SK-N-SH treated with all-trans-retinoic acid at 6 μM for 48 hours (cell line): ENCODE results near the gene UNKL.
"Not testable (repeated sequence)": the region's sequence is repeated elsewhere in the genome, so short reads cannot be mapped to it uniquely, and the experiment has no call there.

ENCODE experiments used
- ATAC-seq: fragments of 200-7000 bp; cut with Tn5 transposase; 3 replicates; pipeline ENCODE4 v1.9.1; 2020; ENCODE audit warnings: mild to moderate bottlenecking, moderate library complexity
- ARNTL ChIP-seq: fragments of 450-650 bp; formaldehyde crosslinking; IDR thresholded peaks from 2 replicates; pipeline ENCODE4 v1.5.0; 2020; ENCODE audit warnings: low read depth, mild to moderate bottlenecking, moderate library complexity, borderline replicate concordance
- CSDC2 ChIP-seq: fragments of 250-450 bp; sonication (Bioruptor Pico); IDR thresholded peaks from 2 replicates; pipeline ENCODE4 v1.5.0; 2020; ENCODE audit warnings: mild to moderate bottlenecking, moderate library complexity
- GLIS3 ChIP-seq: fragments of 250-450 bp; sonication (Bioruptor Pico); IDR thresholded peaks from 2 replicates; pipeline ENCODE4 v1.5.0; 2020; ENCODE audit warnings: mild to moderate bottlenecking, moderate library complexity
- OSR1 ChIP-seq: fragments of 250-450 bp; sonication (Bioruptor Pico); IDR thresholded peaks from 2 replicates; pipeline ENCODE4 v1.8.0; 2022; ENCODE audit warnings: moderate library complexity, mild to moderate bottlenecking, inconsistent platforms
- PPARA ChIP-seq: fragments of 250-450 bp; sonication (Bioruptor Pico); IDR thresholded peaks from 2 replicates; pipeline ENCODE4 v1.5.0; 2020; ENCODE audit warnings: mild to moderate bottlenecking, borderline replicate concordance
- RARB ChIP-seq: fragments of 250-450 bp; sonication (Bioruptor Pico); IDR thresholded peaks from 2 replicates; pipeline ENCODE4 v1.8.0; 2021; ENCODE audit warnings: mild to moderate bottlenecking, moderate library complexity
- SNAI2 ChIP-seq: fragments of 250-450 bp; sonication (Bioruptor Pico); IDR thresholded peaks from 2 replicates; pipeline ENCODE4 v1.5.0; 2020; ENCODE audit warnings: mild to moderate bottlenecking, moderate library complexity
- TCF4 ChIP-seq: fragments of 250-450 bp; sonication (Bioruptor Pico); IDR thresholded peaks from 2 replicates; pipeline ENCODE4 v1.8.0; 2021; ENCODE audit warnings: mild to moderate bottlenecking, moderate library complexity, borderline replicate concordance
- ZC3H10 ChIP-seq: fragments of 250-450 bp; sonication (Bioruptor Pico); IDR thresholded peaks from 2 replicates; pipeline ENCODE4 v1.5.1; 2021; ENCODE audit warnings: mild to moderate bottlenecking, moderate library complexity
- ZFP3 ChIP-seq: fragments of 250-450 bp; sonication (Bioruptor Pico); IDR thresholded peaks from 2 replicates; pipeline ENCODE4 v1.5.0; 2020; ENCODE audit warnings: mild to moderate bottlenecking, moderate library complexity
- ZFP30 ChIP-seq: fragments of 450-650 bp; formaldehyde crosslinking; IDR thresholded peaks from 2 replicates; pipeline ENCODE4 v1.5.0; 2022; ENCODE audit warnings: mild to moderate bottlenecking, moderate library complexity
- ZNF565 ChIP-seq: fragments of 450-650 bp; formaldehyde crosslinking; conservative IDR thresholded peaks from 2 replicates; pipeline ENCODE4 v1.5.0; 2020; ENCODE audit warnings: low read depth, mild to moderate bottlenecking, moderate library complexity
- ZNF70 ChIP-seq: fragments of 450-650 bp; formaldehyde crosslinking; IDR thresholded peaks from 2 replicates; pipeline ENCODE4 v1.5.0; 2020; ENCODE audit warnings: mild to moderate bottlenecking, moderate library complexity
- ZNF8 ChIP-seq: fragments of 450-650 bp; formaldehyde crosslinking; IDR thresholded peaks from 2 replicates; pipeline ENCODE4 v1.5.0; 2020; ENCODE audit warnings: mild to moderate bottlenecking, moderate library complexity
- TF ChIP-seq, protein P1 (sequence below): fragments of 250-450 bp; sonication (Bioruptor Pico); IDR thresholded peaks from 2 replicates; pipeline ENCODE4 v1.8.0; 2020; ENCODE audit warnings: mild to moderate bottlenecking, moderate library complexity, borderline replicate concordance
- TF ChIP-seq, protein P2 (sequence below): fragments of 250-450 bp; sonication (Bioruptor Pico); IDR thresholded peaks from 2 replicates; pipeline ENCODE4 v1.5.1; 2021; ENCODE audit warnings: mild to moderate bottlenecking, moderate library complexity
- TF ChIP-seq, protein P3 (sequence below): fragments of 250-450 bp; sonication (Bioruptor Pico); IDR thresholded peaks from 2 replicates; pipeline ENCODE4 v1.5.1; 2020; ENCODE audit warnings: low read depth, mild to moderate bottlenecking, moderate library complexity
- TF ChIP-seq, protein P4 (sequence below): fragments of 250-450 bp; sonication (Bioruptor Pico); IDR thresholded peaks from 2 replicates; pipeline ENCODE4 v1.5.0; 2020; ENCODE audit warnings: mild to moderate bottlenecking, moderate library complexity

UNKL gene

DNA sequence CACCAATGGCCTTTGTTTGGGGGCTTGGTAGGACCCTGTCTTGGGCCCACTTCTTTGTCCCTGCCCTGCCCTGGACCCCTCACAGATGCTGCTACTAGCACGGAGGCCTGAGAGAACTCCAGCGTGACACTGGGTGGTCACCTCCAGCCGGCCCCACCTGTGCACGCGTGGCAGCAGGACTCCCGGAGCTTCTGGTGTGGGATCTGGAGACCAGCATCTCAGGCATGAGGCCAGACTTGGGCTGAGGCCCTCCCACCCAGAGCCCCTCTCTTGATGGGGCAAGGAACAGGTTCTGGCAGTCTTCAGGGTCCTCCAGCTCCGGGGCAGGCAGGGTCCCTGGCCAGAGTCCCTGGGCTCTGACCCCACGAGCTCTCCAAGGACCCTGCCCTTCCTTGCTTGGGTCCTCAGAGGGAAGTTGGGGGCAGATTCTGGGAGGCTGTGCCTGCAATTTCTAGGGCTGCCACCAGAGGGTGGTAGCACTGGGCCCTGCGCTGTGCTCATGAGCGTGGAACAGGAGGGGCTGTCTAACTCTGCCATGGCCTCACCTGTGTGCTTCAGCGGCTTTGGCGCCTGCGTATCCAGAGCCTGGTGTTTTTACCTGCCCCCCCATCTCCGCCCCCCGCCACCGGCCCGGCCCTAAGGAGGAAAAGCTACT lies 84.1 kb downstream of the UNKL start:
- TF ChIP-seq ZNF70 (CRISPR knock-in tag) (no peak), ZC3H10 (CRISPR knock-in tag) (no peak)

DNA sequence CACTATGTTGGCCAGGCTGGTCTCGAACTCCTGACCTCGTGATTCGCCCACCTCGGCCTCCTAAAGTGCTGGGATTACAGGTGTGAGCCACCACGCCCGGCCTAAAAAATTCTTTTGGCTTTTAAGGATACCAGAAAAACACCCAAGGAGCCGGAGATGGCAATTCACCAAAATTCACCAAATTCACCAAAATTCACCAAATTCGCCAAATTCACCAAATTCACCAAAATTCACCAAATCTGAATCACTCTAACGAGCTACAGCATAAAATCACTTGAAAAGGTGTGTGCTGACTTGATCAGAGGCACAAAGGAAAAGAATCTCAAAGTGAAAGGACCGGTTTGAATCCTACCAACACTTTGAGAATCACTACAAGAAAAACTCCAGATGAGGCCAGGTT lies 85.5 kb downstream of the UNKL start:
- not testable (repeated sequence) for ATAC-seq

More for the DNA sequence above, 84.1 kb downstream of the UNKL start:
- no peak for ATAC-seq

DNA sequence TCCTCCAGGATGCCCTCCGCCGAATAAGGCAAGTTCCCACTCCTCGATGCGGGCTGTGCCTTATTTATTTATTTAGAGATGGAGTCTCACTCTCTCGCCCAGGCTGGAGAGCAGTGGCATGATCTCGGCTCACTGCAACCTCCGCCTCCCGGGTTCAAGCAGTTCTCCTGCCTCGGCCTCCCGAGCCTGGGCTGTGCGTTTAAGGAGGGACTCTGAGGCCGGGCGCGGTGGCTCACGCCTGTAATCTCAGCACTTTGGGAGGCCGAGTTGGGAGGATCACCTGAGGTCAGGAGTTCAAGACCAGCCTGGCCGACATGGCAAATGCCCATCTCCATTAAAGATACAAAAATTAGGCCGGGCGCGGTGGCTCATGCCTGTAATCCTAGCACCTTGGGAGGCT lies 86.4 kb downstream of the UNKL start:
- ATAC-seq = not testable (repeated sequence)

DNA sequence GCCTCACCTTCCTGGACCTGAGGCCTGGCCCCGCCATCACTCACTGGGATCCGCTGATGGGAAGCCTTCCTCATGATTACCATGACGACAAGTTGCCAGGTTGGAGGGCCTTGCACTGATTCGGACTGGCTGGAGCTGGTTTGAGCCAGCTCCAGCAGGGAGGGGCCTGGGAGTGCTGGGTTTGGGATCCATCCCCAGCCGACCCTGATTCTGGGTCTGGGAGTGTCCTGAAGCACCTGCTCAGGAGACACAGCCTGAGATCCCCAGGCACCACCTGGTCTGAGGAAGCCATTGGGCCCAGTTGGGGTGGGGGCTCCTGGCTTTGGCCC lies 86.9 kb downstream of the UNKL start:
- TF ChIP-seq GLIS3 (CRISPR knock-in tag) (no peak), ZNF8 (CRISPR knock-in tag) (no peak), ZNF565 (CRISPR knock-in tag) (no peak), RARB (CRISPR knock-in tag) (no peak), PPARA (CRISPR knock-in tag) (no peak), ZFP30 (CRISPR knock-in tag) (no peak), CSDC2 (CRISPR knock-in tag) (no peak), OSR1 (CRISPR knock-in tag) (no peak), ZNF70 (CRISPR knock-in tag) (no peak)
- TF ChIP-seq, protein P1, sequence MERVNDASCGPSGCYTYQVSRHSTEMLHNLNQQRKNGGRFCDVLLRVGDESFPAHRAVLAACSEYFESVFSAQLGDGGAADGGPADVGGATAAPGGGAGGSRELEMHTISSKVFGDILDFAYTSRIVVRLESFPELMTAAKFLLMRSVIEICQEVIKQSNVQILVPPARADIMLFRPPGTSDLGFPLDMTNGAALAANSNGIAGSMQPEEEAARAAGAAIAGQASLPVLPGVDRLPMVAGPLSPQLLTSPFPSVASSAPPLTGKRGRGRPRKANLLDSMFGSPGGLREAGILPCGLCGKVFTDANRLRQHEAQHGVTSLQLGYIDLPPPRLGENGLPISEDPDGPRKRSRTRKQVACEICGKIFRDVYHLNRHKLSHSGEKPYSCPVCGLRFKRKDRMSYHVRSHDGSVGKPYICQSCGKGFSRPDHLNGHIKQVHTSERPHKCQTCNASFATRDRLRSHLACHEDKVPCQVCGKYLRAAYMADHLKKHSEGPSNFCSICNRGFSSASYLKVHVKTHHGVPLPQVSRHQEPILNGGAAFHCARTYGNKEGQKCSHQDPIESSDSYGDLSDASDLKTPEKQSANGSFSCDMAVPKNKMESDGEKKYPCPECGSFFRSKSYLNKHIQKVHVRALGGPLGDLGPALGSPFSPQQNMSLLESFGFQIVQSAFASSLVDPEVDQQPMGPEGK = no peak
- TF ChIP-seq, protein P2, sequence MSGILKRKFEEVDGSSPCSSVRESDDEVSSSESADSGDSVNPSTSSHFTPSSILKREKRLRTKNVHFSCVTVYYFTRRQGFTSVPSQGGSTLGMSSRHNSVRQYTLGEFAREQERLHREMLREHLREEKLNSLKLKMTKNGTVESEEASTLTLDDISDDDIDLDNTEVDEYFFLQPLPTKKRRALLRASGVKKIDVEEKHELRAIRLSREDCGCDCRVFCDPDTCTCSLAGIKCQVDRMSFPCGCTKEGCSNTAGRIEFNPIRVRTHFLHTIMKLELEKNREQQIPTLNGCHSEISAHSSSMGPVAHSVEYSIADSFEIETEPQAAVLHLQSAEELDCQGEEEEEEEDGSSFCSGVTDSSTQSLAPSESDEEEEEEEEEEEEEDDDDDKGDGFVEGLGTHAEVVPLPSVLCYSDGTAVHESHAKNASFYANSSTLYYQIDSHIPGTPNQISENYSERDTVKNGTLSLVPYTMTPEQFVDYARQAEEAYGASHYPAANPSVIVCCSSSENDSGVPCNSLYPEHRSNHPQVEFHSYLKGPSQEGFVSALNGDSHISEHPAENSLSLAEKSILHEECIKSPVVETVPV = no peak
- TF ChIP-seq, protein P3, sequence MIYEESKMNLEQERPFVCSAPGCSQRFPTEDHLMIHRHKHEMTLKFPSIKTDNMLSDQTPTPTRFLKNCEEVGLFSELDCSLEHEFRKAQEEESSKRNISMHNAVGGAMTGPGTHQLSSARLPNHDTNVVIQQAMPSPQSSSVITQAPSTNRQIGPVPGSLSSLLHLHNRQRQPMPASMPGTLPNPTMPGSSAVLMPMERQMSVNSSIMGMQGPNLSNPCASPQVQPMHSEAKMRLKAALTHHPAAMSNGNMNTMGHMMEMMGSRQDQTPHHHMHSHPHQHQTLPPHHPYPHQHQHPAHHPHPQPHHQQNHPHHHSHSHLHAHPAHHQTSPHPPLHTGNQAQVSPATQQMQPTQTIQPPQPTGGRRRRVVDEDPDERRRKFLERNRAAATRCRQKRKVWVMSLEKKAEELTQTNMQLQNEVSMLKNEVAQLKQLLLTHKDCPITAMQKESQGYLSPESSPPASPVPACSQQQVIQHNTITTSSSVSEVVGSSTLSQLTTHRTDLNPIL (CRISPR knock-in tag) = no peak
- ATAC-seq = no peak

DNA sequence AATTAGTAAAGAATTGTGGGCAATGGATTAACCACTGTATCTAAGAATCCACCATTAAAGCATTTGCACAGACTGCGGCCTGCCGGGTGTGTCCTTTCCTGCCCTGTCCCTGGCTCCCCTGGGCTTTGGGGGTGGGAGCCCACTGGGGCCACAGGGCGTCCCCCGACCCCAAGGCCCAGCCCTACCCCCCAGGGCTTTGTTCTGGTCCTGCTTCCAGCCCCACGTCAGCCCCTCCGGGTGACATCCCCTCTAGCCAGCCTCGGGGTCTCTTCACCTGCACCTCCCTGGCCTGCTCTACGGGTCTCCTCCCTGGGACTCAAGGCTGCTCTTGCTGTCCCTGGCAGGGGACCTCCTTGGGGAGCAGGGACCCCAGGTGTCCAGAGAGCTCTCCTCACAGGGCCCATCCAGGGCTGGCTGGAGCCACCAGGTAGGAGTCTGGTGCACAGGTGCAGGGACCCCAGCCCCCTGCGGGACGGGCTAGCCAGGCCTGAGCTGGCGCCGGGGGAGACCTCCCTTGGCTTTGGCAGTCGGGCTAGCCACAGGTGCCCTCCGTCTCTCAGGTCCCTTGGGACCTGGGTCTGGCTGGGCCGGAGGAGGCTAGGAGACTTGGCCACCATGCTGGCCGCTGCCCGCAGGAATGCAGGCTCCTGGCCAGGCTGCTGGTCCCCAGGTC lies 87.4 kb downstream of the UNKL start:
- TF ChIP-seq ZNF8 (CRISPR knock-in tag) (no peak), ZNF565 (CRISPR knock-in tag) (no peak), ZNF70 (CRISPR knock-in tag) (no peak), ZFP30 (CRISPR knock-in tag) (no peak), RARB (CRISPR knock-in tag) (no peak), OSR1 (CRISPR knock-in tag) (no peak), TCF4 (CRISPR knock-in tag) (no peak), PPARA (CRISPR knock-in tag) (no peak), ARNTL (CRISPR knock-in tag) (no peak), CSDC2 (CRISPR knock-in tag) (no peak), ZFP3 (no peak), SNAI2 (no peak)
- TF ChIP-seq, protein P1 = no peak
- TF ChIP-seq, protein P2 = no peak
- TF ChIP-seq, protein P3 (CRISPR knock-in tag) = no peak
- TF ChIP-seq, protein P4, sequence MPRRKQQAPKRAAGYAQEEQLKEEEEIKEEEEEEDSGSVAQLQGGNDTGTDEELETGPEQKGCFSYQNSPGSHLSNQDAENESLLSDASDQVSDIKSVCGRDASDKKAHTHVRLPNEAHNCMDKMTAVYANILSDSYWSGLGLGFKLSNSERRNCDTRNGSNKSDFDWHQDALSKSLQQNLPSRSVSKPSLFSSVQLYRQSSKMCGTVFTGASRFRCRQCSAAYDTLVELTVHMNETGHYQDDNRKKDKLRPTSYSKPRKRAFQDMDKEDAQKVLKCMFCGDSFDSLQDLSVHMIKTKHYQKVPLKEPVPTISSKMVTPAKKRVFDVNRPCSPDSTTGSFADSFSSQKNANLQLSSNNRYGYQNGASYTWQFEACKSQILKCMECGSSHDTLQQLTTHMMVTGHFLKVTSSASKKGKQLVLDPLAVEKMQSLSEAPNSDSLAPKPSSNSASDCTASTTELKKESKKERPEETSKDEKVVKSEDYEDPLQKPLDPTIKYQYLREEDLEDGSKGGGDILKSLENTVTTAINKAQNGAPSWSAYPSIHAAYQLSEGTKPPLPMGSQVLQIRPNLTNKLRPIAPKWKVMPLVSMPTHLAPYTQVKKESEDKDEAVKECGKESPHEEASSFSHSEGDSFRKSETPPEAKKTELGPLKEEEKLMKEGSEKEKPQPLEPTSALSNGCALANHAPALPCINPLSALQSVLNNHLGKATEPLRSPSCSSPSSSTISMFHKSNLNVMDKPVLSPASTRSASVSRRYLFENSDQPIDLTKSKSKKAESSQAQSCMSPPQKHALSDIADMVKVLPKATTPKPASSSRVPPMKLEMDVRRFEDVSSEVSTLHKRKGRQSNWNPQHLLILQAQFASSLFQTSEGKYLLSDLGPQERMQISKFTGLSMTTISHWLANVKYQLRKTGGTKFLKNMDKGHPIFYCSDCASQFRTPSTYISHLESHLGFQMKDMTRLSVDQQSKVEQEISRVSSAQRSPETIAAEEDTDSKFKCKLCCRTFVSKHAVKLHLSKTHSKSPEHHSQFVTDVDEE (CRISPR knock-in tag) = no peak
- TF ChIP-seq, all 23 proteins: peak for 0
- no peak for ATAC-seq
